Breast epithelium (tissue), 4 donors: ENCODE measurements around the gene PCDH9. TPM values are rescaled to one million over a fixed set of nuclear protein-coding genes. Genes with fewer than 3 reads are reported as not detected.

Source experiments
- DNase-seq, 2 donors: peaks; one replicate each; pipeline ENCODE4 v3.0.0-alpha.2; 2019; ENCODE audit warnings: low spot score in 2 of 2
- H3K27ac ChIP-seq, 2 donors: fragments of 200-600 bp; sonication (generic) in 1 of 2; one replicate each; pipeline ENCODE4 v1.5.1; 2016 to 2019; ENCODE audit warnings: mild to moderate bottlenecking in 1 of 2
- H3K27me3 ChIP-seq, 2 donors: fragments of 200-600 bp; sonication (generic) in 1 of 2; one replicate each; pipeline versions ENCODE4 v1.5.1 to v1.6.0; 2017 to 2019; ENCODE audit warnings: control low read depth in 1 of 2, mild to moderate bottlenecking in 1 of 2
- H3K36me3 ChIP-seq: fragments of 200-600 bp; one replicate; pipeline ENCODE4 v1.5.1; 2019
- H3K4me1 ChIP-seq, 2 donors: fragments of 200-600 bp; sonication (generic); one replicate each; pipeline ENCODE4 v1.5.1; 2016 to 2019; ENCODE audit warnings: control low read depth in 1 of 2
- H3K4me3 ChIP-seq, 3 donors: fragments of 200-600 bp; sonication (generic); 1 replicate in 2 of 3; 2 replicates in 1 of 3; pipeline ENCODE4 v1.5.1; 2016 to 2019; ENCODE audit warnings: mild to moderate bottlenecking in 3 of 3, moderate library complexity in 2 of 3
- H3K9me3 ChIP-seq, 2 donors: fragments of 200-600 bp; sonication (generic) in 1 of 2; one replicate each; pipeline ENCODE4 v1.5.1; 2016 to 2019; ENCODE audit warnings: control low read depth in 1 of 2
- CTCF ChIP-seq, 3 donors: fragments of 450-650 bp; IDR thresholded peaks; one replicate each; pipeline ENCODE4 v1.5.1; 2016 to 2017; ENCODE audit warnings: antibody characterized with exemption in 3 of 3, mild to moderate bottlenecking in 3 of 3, moderate library complexity in 3 of 3
- POLR2A ChIP-seq: fragments of 450-650 bp; IDR thresholded peaks from one replicate; pipeline ENCODE4 v1.6.1; 2016; ENCODE audit warnings: antibody characterized with exemption, mild to moderate bottlenecking, moderate library complexity
- POLR2AphosphoS5 ChIP-seq, 3 donors: sonication (generic); formaldehyde crosslinking; IDR thresholded peaks; one replicate each; pipeline ENCODE4 v1.6.1; 2017; ENCODE audit warnings: antibody characterized with exemption in 3 of 3
- intact Hi-C: fragments of 100-400 bp; cut with DNase I; formaldehyde crosslinking; loops from one replicate; pipeline ENCODE4 v1.15.1; 2023; ENCODE audit warnings: low total_unique reads
- total RNA-seq, 3 donors: library from RNA; depleted of rRNA; stranded (reverse); fragments of >200 nt; gene quantifications; one replicate each; pipeline ENCODE4 v1.1.0, GENCODE V29; 2016

PCDH9 gene
- total RNA-seq, 3 donors from 2014 or later, result 0.98 to 26.7 (median 3.7) TPM

- DNase-seq, result no peak
- Histone ChIP-seq H3K4me1 (no peaks in the 10 kb centered on the region), H3K4me3 (no peak overlapping the region), H3K27ac (no peak overlapping the region), H3K36me3 (no peaks in the 10 kb centered on the region), H3K9me3 (no peaks in the 10 kb centered on the region), H3K27me3 (no peaks in the 10 kb centered on the region)
- intact Hi-C loops, result no loop called here
- TF ChIP-seq CTCF (IDR thresholded peaks at IDR 0.05) (no peak), POLR2A (no peak), POLR2AphosphoS5 (IDR thresholded peaks at IDR 0.05) (no peak)
Measured at GRCh38 chr13:66506979-66507378, 723.2 kb downstream of the PCDH9 start.

GRCh38 chr13:66506051-66506777, 723.9 kb downstream of the PCDH9 start:
- no peak for DNase-seq
- no peak overlapping the region for H3K27ac ChIP-seq
- no peaks in the 10 kb centered on the region for H3K4me1 ChIP-seq
- intact Hi-C loops, result no loop called here
- H3K36me3 ChIP-seq, result no peaks in the 10 kb centered on the region
- no peak for TF ChIP-seq CTCF (IDR thresholded peaks at IDR 0.05)
- TF ChIP-seq POLR2AphosphoS5 (IDR thresholded peaks at IDR 0.05), result no peak
- no peak for TF ChIP-seq POLR2A
- no peaks in the 10 kb centered on the region for H3K27me3 ChIP-seq
- H3K9me3 ChIP-seq, result no peaks in the 10 kb centered on the region
- H3K4me3 ChIP-seq, result no peak overlapping the region

GRCh38 chr13:66503890-66504289, 726.2 kb downstream of the PCDH9 start:
- intact Hi-C loops, result no loop called here
- Histone ChIP-seq H3K4me1 (no peaks in the 10 kb centered on the region), H3K27ac (no peak overlapping the region), H3K36me3 (no peaks in the 10 kb centered on the region), H3K4me3 (no peak overlapping the region), H3K27me3 (no peaks in the 10 kb centered on the region), H3K9me3 (no peaks in the 10 kb centered on the region)
- no peak for DNase-seq
- TF ChIP-seq POLR2A (no peak), CTCF (IDR thresholded peaks at IDR 0.05) (no peak), POLR2AphosphoS5 (IDR thresholded peaks at IDR 0.05) (no peak)

GRCh38 chr13:66501181-66501580, 729.0 kb downstream of the PCDH9 start:
- Histone ChIP-seq H3K27ac (no peak overlapping the region), H3K9me3 (no peaks in the 10 kb centered on the region), H3K36me3 (no peaks in the 10 kb centered on the region), H3K27me3 (no peaks in the 10 kb centered on the region), H3K4me1 (no peaks in the 10 kb centered on the region), H3K4me3 (no peak overlapping the region)
- no peak for DNase-seq
- TF ChIP-seq CTCF (IDR thresholded peaks at IDR 0.05) (no peak), POLR2A (no peak), POLR2AphosphoS5 (IDR thresholded peaks at IDR 0.05) (no peak)
- intact Hi-C loops, result no loop called here

- intact Hi-C loops, result no loop called here
- Histone ChIP-seq H3K4me3 (no peak overlapping the region), H3K36me3 (no peaks in the 10 kb centered on the region), H3K27ac (no peak overlapping the region), H3K9me3 (no peaks in the 10 kb centered on the region), H3K4me1 (no peaks in the 10 kb centered on the region), H3K27me3 (no peaks in the 10 kb centered on the region)
- TF ChIP-seq POLR2AphosphoS5 (IDR thresholded peaks at IDR 0.05) (no peak), CTCF (IDR thresholded peaks at IDR 0.05) (no peak), POLR2A (no peak)
- no peak for DNase-seq
Measured at GRCh38 chr13:66492479-66492878, 737.7 kb downstream of the PCDH9 start.
